Stimulated activated memory B cell treated with anti-CD40 and anti-IgM and Interleukin-4, amounts not matched to agents 10 μg/mL and 1 μg/mL and 100 μg/mL, for 72 hours (primary cell): Measurements from ENCODE around the gene ANKAR.
A peak's percentile ranks its signal among the peaks of the same experiment; 100 is the strongest.
"Not testable (repeated sequence)": the region's sequence is repeated elsewhere in the genome, so short reads cannot be mapped to it uniquely, and the experiment has no call there.

Experiments
- ATAC-seq: fragments of 150-1000 bp; cut with Tn5 transposase; 2 replicates; pipeline ENCODE4 v1.10.0; 2021
- H3K27ac Mint-ChIP-seq: one replicate; pipeline ENCODE4 v1.8.0; 2022; ENCODE audit warnings: mild to moderate bottlenecking, mixed read lengths
- H3K27me3 Mint-ChIP-seq: one replicate; pipeline ENCODE4 v1.8.0; 2022; ENCODE audit warnings: mixed read lengths
- H3K36me3 Mint-ChIP-seq: one replicate; pipeline ENCODE4 v1.8.0; 2022; ENCODE audit warnings: mixed read lengths
- H3K4me1 Mint-ChIP-seq: one replicate; pipeline ENCODE4 v1.8.0; 2022; ENCODE audit warnings: mixed read lengths
- H3K4me3 Mint-ChIP-seq: one replicate; pipeline ENCODE4 v1.8.0; 2022; ENCODE audit warnings: mild to moderate bottlenecking, moderate library complexity, mixed read lengths
- H3K9me3 Mint-ChIP-seq: one replicate; pipeline ENCODE4 v1.8.0; 2022; ENCODE audit warnings: mixed read lengths

Gene ANKAR

GRCh38 chr2:189681203-189681602 is 6.7 kb downstream of the ANKAR start:
- Mint-ChIP-seq H3K36me3 (peaks cover 23% of the 10 kb centered on the region), H3K27ac (no peak overlapping the region), H3K4me1 (peaks cover 23% of the 10 kb centered on the region), H3K9me3 (peaks cover 8% of the 10 kb centered on the region), H3K4me3 (no peak overlapping the region), H3K27me3 (no peaks in the 10 kb centered on the region)
- no peak for ATAC-seq

GRCh38 chr2:189681903-189682302 is 7.4 kb downstream of the ANKAR start:
- no peak overlapping the region for H3K27ac Mint-ChIP-seq
- ATAC-seq = no peak
- peaks cover 23% of the 10 kb centered on the region for H3K4me1 Mint-ChIP-seq
- H3K9me3 Mint-ChIP-seq = peaks cover 8% of the 10 kb centered on the region
- no peaks in the 10 kb centered on the region for H3K27me3 Mint-ChIP-seq
- H3K36me3 Mint-ChIP-seq = peaks cover 23% of the 10 kb centered on the region
- H3K4me3 Mint-ChIP-seq = no peak overlapping the region

- Mint-ChIP-seq H3K36me3 (peaks cover 15% of the 10 kb centered on the region), H3K4me1 (peaks cover 23% of the 10 kb centered on the region), H3K9me3 (peaks cover 4% of the 10 kb centered on the region), H3K27ac (no peak overlapping the region), H3K4me3 (no peak overlapping the region), H3K27me3 (no peaks in the 10 kb centered on the region)
- ATAC-seq = no peak
Observed at GRCh38 chr2:189683348-189683747, 8.9 kb downstream of the ANKAR start.

- H3K36me3 Mint-ChIP-seq = peaks cover 5% of the 10 kb centered on the region
- no peak for ATAC-seq
- H3K9me3 Mint-ChIP-seq = no peaks in the 10 kb centered on the region
- H3K4me3 Mint-ChIP-seq = no peak overlapping the region
- H3K4me1 Mint-ChIP-seq = peaks cover 15% of the 10 kb centered on the region
- no peak overlapping the region for H3K27ac Mint-ChIP-seq
- H3K27me3 Mint-ChIP-seq = no peaks in the 10 kb centered on the region
Observed at GRCh38 chr2:189684811-189685210, 10.3 kb downstream of the ANKAR start.

- H3K4me3 Mint-ChIP-seq = no peak overlapping the region
- H3K27ac Mint-ChIP-seq = no peak overlapping the region
- H3K9me3 Mint-ChIP-seq = no peaks in the 10 kb centered on the region
- peaks cover 9% of the 10 kb centered on the region for H3K36me3 Mint-ChIP-seq
- no peaks in the 10 kb centered on the region for H3K27me3 Mint-ChIP-seq
- peaks cover 7% of the 10 kb centered on the region for H3K4me1 Mint-ChIP-seq
- ATAC-seq = no peak
Observed at GRCh38 chr2:189685540-189686229, 11.2 kb downstream of the ANKAR start.

- peaks cover 10% of the 10 kb centered on the region for H3K36me3 Mint-ChIP-seq
- not testable (repeated sequence) for H3K27me3 Mint-ChIP-seq
Observed at GRCh38 chr2:189687796-189688195, 13.3 kb downstream of the ANKAR start.

GRCh38 chr2:189696223-189696622 is 21.8 kb downstream of the ANKAR start:
- peaks cover 4% of the 10 kb centered on the region for H3K36me3 Mint-ChIP-seq
- ATAC-seq = no peak
- no peaks in the 10 kb centered on the region for H3K27me3 Mint-ChIP-seq
- no peaks in the 10 kb centered on the region for H3K9me3 Mint-ChIP-seq
- H3K4me3 Mint-ChIP-seq = no peak overlapping the region
- H3K4me1 Mint-ChIP-seq = peaks cover 5% of the 10 kb centered on the region
- H3K27ac Mint-ChIP-seq = no peak overlapping the region

More at GRCh38 chr2:189687796-189688195, 13.3 kb downstream of the ANKAR start:
- not testable (repeated sequence) for H3K27ac Mint-ChIP-seq, H3K4me3 Mint-ChIP-seq, H3K9me3 Mint-ChIP-seq, H3K4me1 Mint-ChIP-seq, ATAC-seq

GRCh38 chr2:189698020-189698887 is 23.8 kb downstream of the ANKAR start:
- no peak overlapping the region for H3K27ac Mint-ChIP-seq
- H3K9me3 Mint-ChIP-seq = no peaks in the 10 kb centered on the region
- H3K4me1 Mint-ChIP-seq = peaks cover 5% of the 10 kb centered on the region
- no peaks in the 10 kb centered on the region for H3K27me3 Mint-ChIP-seq
- peak overlapping the region; percentile 24 for H3K4me3 Mint-ChIP-seq
- H3K36me3 Mint-ChIP-seq = peaks cover 4% of the 10 kb centered on the region
- no peak for ATAC-seq

GRCh38 chr2:189700681-189701080 is 26.2 kb downstream of the ANKAR start:
- no peak for ATAC-seq
- Mint-ChIP-seq H3K4me3 (no peak overlapping the region), H3K27ac (no peak overlapping the region), H3K27me3 (no peaks in the 10 kb centered on the region), H3K36me3 (peaks cover 9% of the 10 kb centered on the region), H3K9me3 (no peaks in the 10 kb centered on the region), H3K4me1 (peaks cover 5% of the 10 kb centered on the region)

- H3K4me1 Mint-ChIP-seq = peaks cover 5% of the 10 kb centered on the region
- no peak overlapping the region for H3K27ac Mint-ChIP-seq
- no peaks in the 10 kb centered on the region for H3K9me3 Mint-ChIP-seq
- ATAC-seq = no peak
- no peak overlapping the region for H3K4me3 Mint-ChIP-seq
- peaks cover 14% of the 10 kb centered on the region for H3K36me3 Mint-ChIP-seq
- H3K27me3 Mint-ChIP-seq = no peaks in the 10 kb centered on the region
Observed at GRCh38 chr2:189702071-189702470, 27.6 kb downstream of the ANKAR start.

GRCh38 chr2:189709501-189710221 is 35.2 kb downstream of the ANKAR start:
- H3K27ac Mint-ChIP-seq = no peak overlapping the region
- peaks cover 16% of the 10 kb centered on the region for H3K36me3 Mint-ChIP-seq
- no peaks in the 10 kb centered on the region for H3K4me1 Mint-ChIP-seq
- no peak for ATAC-seq
- no peaks in the 10 kb centered on the region for H3K27me3 Mint-ChIP-seq
- H3K9me3 Mint-ChIP-seq = no peaks in the 10 kb centered on the region
- no peak overlapping the region for H3K4me3 Mint-ChIP-seq

GRCh38 chr2:189717593-189717992 is 43.1 kb downstream of the ANKAR start:
- not testable (repeated sequence) for ATAC-seq

GRCh38 chr2:189719571-189719970 is 45.1 kb downstream of the ANKAR start:
- no peak for ATAC-seq
- peaks cover 19% of the 10 kb centered on the region for H3K36me3 Mint-ChIP-seq
- H3K27ac Mint-ChIP-seq = no peak overlapping the region
- no peaks in the 10 kb centered on the region for H3K4me1 Mint-ChIP-seq
- H3K4me3 Mint-ChIP-seq = no peak overlapping the region
- H3K9me3 Mint-ChIP-seq = peaks cover 5% of the 10 kb centered on the region
- H3K27me3 Mint-ChIP-seq = no peaks in the 10 kb centered on the region

More at GRCh38 chr2:189717593-189717992, 43.1 kb downstream of the ANKAR start:
- H3K4me3 Mint-ChIP-seq, H3K36me3 Mint-ChIP-seq, H3K4me1 Mint-ChIP-seq, H3K27ac Mint-ChIP-seq, H3K9me3 Mint-ChIP-seq, H3K27me3 Mint-ChIP-seq: not testable (repeated sequence)

- Mint-ChIP-seq H3K27ac (no peak overlapping the region), H3K27me3 (no peaks in the 10 kb centered on the region), H3K4me3 (no peak overlapping the region), H3K4me1 (no peaks in the 10 kb centered on the region), H3K36me3 (peaks cover 19% of the 10 kb centered on the region), H3K9me3 (no peaks in the 10 kb centered on the region)
- ATAC-seq = no peak
Observed at GRCh38 chr2:189723192-189723591, 48.7 kb downstream of the ANKAR start.
